ENCODE results near the gene STAT1. TPM values are rescaled to one million over a fixed set of nuclear protein-coding genes. Genes with fewer than 3 reads are reported as not detected.

Gene STAT1
- total RNA-seq, 2 experiments from 2014 or later = 293 to 311 TPM

- intact Hi-C loops (cut with micrococcal nuclease) = no loop called here
- peaks cover 39% of the 10 kb centered on the region for H3K4me1 Mint-ChIP-seq (ENCODE audit: low read depth)
- ChIA-PET CTCF (no interaction called here), POLR2A (interaction anchor here (0.9 kb wide), 1 partner anchor 9 kb away, joined by 5 read pairs; no protein-coding TSS in a partner anchor)
- H3K27me3 Mint-ChIP-seq = no peaks in the 10 kb centered on the region
- H3K36me3 Mint-ChIP-seq (ENCODE audit: low read depth) = peaks cover 44% of the 10 kb centered on the region
- no peak overlapping the region for H3K4me3 Mint-ChIP-seq
- TF ChIP-seq CTCF (IDR thresholded peaks at IDR 0.05) = no peak
- DNase-seq (no peak), ATAC-seq (no peak)
- peak overlapping the region; percentile 66 for H3K27ac Mint-ChIP-seq
- no peaks in the 10 kb centered on the region for H3K9me3 Mint-ChIP-seq
Measured at GRCh38 chr2:191031256-191031655, 17.3 kb upstream of the STAT1 start.

GRCh38 chr2:191030521-191031154 is 16.7 kb upstream of the STAT1 start:
- Mint-ChIP-seq H3K36me3 (ENCODE audit: low read depth) (peaks cover 49% of the 10 kb centered on the region), H3K4me3 (no peak overlapping the region), H3K4me1 (ENCODE audit: low read depth) (peaks cover 45% of the 10 kb centered on the region), H3K9me3 (no peaks in the 10 kb centered on the region), H3K27me3 (no peaks in the 10 kb centered on the region), H3K27ac (peak overlapping the region; percentile 66)
- intact Hi-C loops (cut with micrococcal nuclease) = no loop called here
- ChIA-PET CTCF (interaction anchor here (1.0 to 2.4 kb wide), 8 partner anchors 11 to 249 kb away, joined by 3 to 12 read pairs (median 6); no protein-coding TSS in a partner anchor), POLR2A (interaction anchor here (0.9 to 8.7 kb wide), 2 partner anchors 8 to 18 kb away, joined by 5 to 178 read pairs; partner anchors contain the start of gene STAT1)
- ATAC-seq (peak; percentile 78), DNase-seq (peak; percentile 59)
- TF ChIP-seq CTCF (IDR thresholded peaks at IDR 0.05) = peak; percentile 73

GRCh38 chr2:191029280-191029950 is 15.4 kb upstream of the STAT1 start:
- Mint-ChIP-seq H3K9me3 (no peaks in the 10 kb centered on the region), H3K27ac (peak overlapping the region; percentile 71), H3K4me1 (ENCODE audit: low read depth) (peaks cover 55% of the 10 kb centered on the region), H3K27me3 (no peaks in the 10 kb centered on the region), H3K36me3 (ENCODE audit: low read depth) (peaks cover 49% of the 10 kb centered on the region), H3K4me3 (no peak overlapping the region)
- no peak for TF ChIP-seq CTCF (IDR thresholded peaks at IDR 0.05)
- ATAC-seq (no peak), DNase-seq (no peak)
- CTCF ChIA-PET = interaction anchor here (1.0 to 2.4 kb wide), 13 partner anchors 8 to 248 kb away, joined by 3 to 12 read pairs (median 5); no protein-coding TSS in a partner anchor
- intact Hi-C loops (cut with micrococcal nuclease) = no loop called here
- POLR2A ChIA-PET = interaction anchor here (0.6 to 8.7 kb wide), 5 partner anchors 10 to 296 kb away, joined by 3 to 178 read pairs (median 7); partner anchors contain the start of gene STAT1

- DNase-seq = peak; percentile 55
Measured at GRCh38 chr2:191026377-191026776, 12.4 kb upstream of the STAT1 start.

More at GRCh38 chr2:191026377-191026776, 12.4 kb upstream of the STAT1 start:
- ChIA-PET POLR2A (interaction anchor here (0.6 to 8.7 kb wide), 5 partner anchors 13 to 319 kb away, joined by 3 to 178 read pairs (median 3); partner anchors contain the start of gene STAT1), CTCF (interaction anchor here (0.9 to 1.5 kb wide), 2 partner anchors 37 to 129 kb away, joined by 3 to 4 read pairs; no protein-coding TSS in a partner anchor)
- Mint-ChIP-seq H3K4me3 (no peak overlapping the region), H3K9me3 (no peaks in the 10 kb centered on the region), H3K27ac (peak overlapping the region; percentile 56), H3K27me3 (no peaks in the 10 kb centered on the region), H3K36me3 (ENCODE audit: low read depth) (peaks cover 43% of the 10 kb centered on the region), H3K4me1 (ENCODE audit: low read depth) (peaks cover 58% of the 10 kb centered on the region)
- peak; percentile 48 for ATAC-seq
- intact Hi-C loops (cut with micrococcal nuclease) = no loop called here
- TF ChIP-seq CTCF (IDR thresholded peaks at IDR 0.05) = no peak

Measured in activated CD8-positive, alpha-beta T cell treated with anti-CD3 and anti-CD28 coated beads for 36 hours (primary cell).